Adrenal gland (tissue), 12 donors: ENCODE measurements around the gene SDK1. TPM values are rescaled to one million over a fixed set of nuclear protein-coding genes. Genes with fewer than 3 reads are reported as not detected.

Experiments used
- DNase-seq, 7 donors: peaks; one replicate each; pipeline ENCODE4 v3.0.0-alpha.2; 2019 to 2020
- H3K27ac ChIP-seq, 5 donors: fragments of 200-600 bp; sonication (generic) in 4 of 5; 1 replicate in 3 of 5; 2 replicates in 2 of 5; pipeline versions ENCODE4 v1.5.1 to v1.8.0; 2016 to 2020; ENCODE audit warnings: mild to moderate bottlenecking in 1 of 5
- H3K27me3 ChIP-seq: fragments of 200-600 bp; 2 replicates; pipeline ENCODE4 v1.8.0; 2021
- H3K36me3 ChIP-seq, 2 donors: fragments of 200-600 bp; replicated peaks in 1 of 2; 1 replicate in 1 of 2; 2 replicates in 1 of 2; pipeline versions ENCODE4 v1.5.1 to v1.8.0; 2018 to 2022
- H3K4me1 ChIP-seq, 2 donors: fragments of 200-600 bp; replicated peaks in 1 of 2; 1 replicate in 1 of 2; 2 replicates in 1 of 2; pipeline versions ENCODE4 v1.5.1 to v1.8.0; 2018 to 2021
- H3K4me3 ChIP-seq, 4 donors: fragments of 200-600 bp; sonication (generic) in 3 of 4; one replicate each; pipeline ENCODE4 v1.5.1; 2016 to 2018
- H3K9me3 ChIP-seq, 3 donors: fragments of 200-600 bp; sonication (generic) in 1 of 3; replicated peaks in 1 of 3; 1 replicate in 2 of 3; 2 replicates in 1 of 3; pipeline versions ENCODE4 v1.5.1 to v1.8.0; 2016 to 2021
- CTCF ChIP-seq, 6 experiments: fragments of 450-650 bp in 4 of 6; fragments of 200-600 bp in 2 of 6; sonication (generic) in 1 of 6; IDR thresholded peaks; 1 replicate in 5 of 6; 2 replicates in 1 of 6; pipeline versions ENCODE4 v1.5.1 to v1.8.0; 2016 to 2021; ENCODE audit warnings: antibody characterized with exemption in 6 of 6, mild to moderate bottlenecking in 2 of 6, moderate library complexity in 1 of 6
- POLR2A ChIP-seq, 2 donors: fragments of 450-650 bp; IDR thresholded peaks; one replicate each; pipeline ENCODE4 v1.6.1; 2017; ENCODE audit warnings: antibody characterized with exemption in 2 of 2, mild to moderate bottlenecking in 2 of 2, moderate library complexity in 1 of 2
- WGBS, 4 donors: extraction: QIAGEN DNeasy Blood & Tissue Kit in 2 of 4; methylation state at CpG; one replicate each; pipeline versions ENCODE4 v1.1.5 to v1.1.7; 2013 to 2017; 5-methylcytosine and 5-hydroxymethylcytosine counted together
- intact Hi-C, 2 donors: fragments of 100-400 bp; cut with DNase I; formaldehyde crosslinking; loops; one replicate each; pipeline versions ENCODE4 v1.14.1 to v1.15.0; 2022 to 2023
- polyA plus RNA-seq, 3 donors: library from polyadenylated mRNA; stranded (reverse); fragments of 200-250 nt in 2 of 3; fragments of 350-450 nt in 1 of 3; fragmentation: Illumina TruSeq in 1 of 3; extraction: RNeasy Lipid Tissue Mini Kit (QIAGEN cat#74804) in 1 of 3; gene quantifications; one replicate each; pipeline ENCODE4 v1.2.3, GENCODE V29; 2013 to 2014
- total RNA-seq, 9 donors: library from RNA; depleted of rRNA in 4 of 9; stranded (reverse); fragments of >200 nt in 4 of 9; fragments of 120-200 nt in 1 of 9; fragmentation: NEBNext Ultra II Directional in 1 of 9; extraction: Animal tissue kit (Norgen Biotek cat#: 25700) in 1 of 9; gene quantifications; one replicate each; pipeline versions ENCODE4 v1.1.0 to v1.2.4, GENCODE V29; 2013 to 2023
- donor health status: healthy with polysubstance abuse.
- donor health status: Bipolar disorder and iron deficiency.
- donor health status: DM: yes; HTN: yes; CAD: no.
- donor health status: DM: no; HTN: no; CAD: no.
- donor health status: DM: no; HTN: no; CAD: no.
- donor health status: DM: yes; HTN: yes; CAD: no.

Gene SDK1
- total and polyA plus RNA-seq, 12 donors: 0.50 to 3.6 (median 1.5) TPM

- 82 to 89% (median 87%) methylated on average over 12 of the region's 12 CpGs for WGBS, 4 donors
- no peaks in the 10 kb centered on the region for H3K9me3 ChIP-seq
- H3K4me1 ChIP-seq: no peaks in the 10 kb centered on the region
- no peaks in the 10 kb centered on the region for H3K27me3 ChIP-seq
- DNase-seq: no peak
- H3K4me3 ChIP-seq: no peak overlapping the region
- no peak overlapping the region for H3K27ac ChIP-seq
- intact Hi-C loops: no loop called here
- no peak for TF ChIP-seq POLR2A (IDR thresholded peaks at IDR 0.05)
- H3K36me3 ChIP-seq: no peaks in the 10 kb centered on the region
These were observed 871.8 kb downstream of the SDK1 start for GRCh38 chr7:4172883-4173282.

- Histone ChIP-seq H3K9me3 (no peaks in the 10 kb centered on the region), H3K4me3 (no peak overlapping the region), H3K36me3 (no peaks in the 10 kb centered on the region), H3K27ac (no peak overlapping the region), H3K27me3 (no peaks in the 10 kb centered on the region), H3K4me1 (no peaks in the 10 kb centered on the region)
- WGBS, 4 donors: 65 to 96% (median 95%) methylated on average over 4 to 9 of the region's 9 CpGs
- intact Hi-C loops: no loop called here
- no peak for TF ChIP-seq CTCF (IDR thresholded peaks at IDR 0.05)
- TF ChIP-seq POLR2A (IDR thresholded peaks at IDR 0.05): no peak
- DNase-seq: no peak
These were observed 872.6 kb downstream of the SDK1 start for GRCh38 chr7:4173615-4174014.

GRCh38 chr7:4174016-4174415, 873.0 kb downstream of the SDK1 start:
- DNase-seq: no peak
- no peak overlapping the region for H3K27ac ChIP-seq
- H3K4me1 ChIP-seq: no peaks in the 10 kb centered on the region
- H3K9me3 ChIP-seq: no peaks in the 10 kb centered on the region
- no peak overlapping the region for H3K4me3 ChIP-seq
- TF ChIP-seq CTCF (IDR thresholded peaks at IDR 0.05) (no peak), POLR2A (IDR thresholded peaks at IDR 0.05) (no peak)
- H3K36me3 ChIP-seq: no peaks in the 10 kb centered on the region
- no peaks in the 10 kb centered on the region for H3K27me3 ChIP-seq
- intact Hi-C loops: no loop called here
- 71 to 92% (median 85%) methylated on average over 7 to 8 of the region's 8 CpGs for WGBS, 4 donors

- Histone ChIP-seq H3K4me3 (no peak overlapping the region), H3K27ac (no peak overlapping the region), H3K9me3 (no peaks in the 10 kb centered on the region), H3K27me3 (no peaks in the 10 kb centered on the region), H3K4me1 (no peaks in the 10 kb centered on the region), H3K36me3 (no peaks in the 10 kb centered on the region)
- TF ChIP-seq CTCF (IDR thresholded peaks at IDR 0.05) (no peak), POLR2A (IDR thresholded peaks at IDR 0.05) (no peak)
- intact Hi-C loops: no loop called here
- no peak for DNase-seq
- WGBS, 4 donors: 82 to 94% (median 88%) methylated on average over 8 to 11 of the region's 11 CpGs
These were observed 873.4 kb downstream of the SDK1 start for GRCh38 chr7:4174451-4174850.

GRCh38 chr7:4174884-4175283, 873.8 kb downstream of the SDK1 start:
- Histone ChIP-seq H3K4me3 (no peak overlapping the region), H3K9me3 (no peaks in the 10 kb centered on the region), H3K27ac (no peak overlapping the region), H3K4me1 (no peaks in the 10 kb centered on the region), H3K36me3 (no peaks in the 10 kb centered on the region), H3K27me3 (no peaks in the 10 kb centered on the region)
- intact Hi-C loops: no loop called here
- no peak for DNase-seq
- TF ChIP-seq POLR2A (IDR thresholded peaks at IDR 0.05) (no peak), CTCF (IDR thresholded peaks at IDR 0.05) (no peak)
- 93 to 95% (median 94%) methylated on average over 13 to 18 of the region's 18 CpGs for WGBS, 4 donors
